RWPE2 (cell line): ENCODE measurements around the gene OXER1.

Source experiments
- ATAC-seq: fragments of 200-7000 bp; cut with Tn5 transposase; 3 replicates; pipeline ENCODE4 v1.9.1; 2021; ENCODE audit warnings: low read depth
- DNase-seq: peaks from one replicate; pipeline ENCODE4 v3.0.0-alpha.2; 2020; ENCODE audit warnings: low spot score
- H3K27ac ChIP-seq: fragments of 450-650 bp; 2 replicates; pipeline ENCODE4 v1.5.1; 2017; ENCODE audit warnings: mild to moderate bottlenecking; ENCODE audit not compliant: poor library complexity, severe bottlenecking
- H3K27me3 ChIP-seq: fragments of 250-450 bp; sonication (Bioruptor Pico); 2 replicates; pipeline ENCODE4 v1.5.1; 2021; ENCODE audit warnings: mild to moderate bottlenecking, moderate library complexity; ENCODE audit not compliant: insufficient read depth, poor library complexity, severe bottlenecking
- H3K36me3 ChIP-seq: fragments of 250-450 bp; sonication (Bioruptor Pico); 2 replicates; pipeline ENCODE4 v1.5.1; 2020; ENCODE audit warnings: low read depth, mild to moderate bottlenecking, moderate library complexity
- H3K4me1 ChIP-seq: fragments of 250-450 bp; sonication (Bioruptor Pico); 2 replicates; pipeline ENCODE4 v1.5.1; 2021; ENCODE audit warnings: mild to moderate bottlenecking, moderate library complexity; ENCODE audit not compliant: insufficient read depth, poor library complexity, severe bottlenecking
- H3K4me3 ChIP-seq: fragments of 250-450 bp; sonication (Bioruptor Pico); 2 replicates; pipeline ENCODE4 v1.5.1; 2021; ENCODE audit warnings: mild to moderate bottlenecking, moderate library complexity; ENCODE audit not compliant: severe bottlenecking
- H3K9me3 ChIP-seq: fragments of 250-450 bp; sonication (Bioruptor Pico); 2 replicates; pipeline ENCODE4 v1.5.1; 2021; ENCODE audit warnings: mild to moderate bottlenecking, moderate library complexity; ENCODE audit not compliant: severe bottlenecking
- TF ChIP-seq, protein P1 (sequence below): fragments of 450-650 bp; IDR thresholded peaks from one replicate; pipeline ENCODE4 v1.5.1; 2017; ENCODE audit warnings: mild to moderate bottlenecking, moderate library complexity; ENCODE audit not compliant: poor library complexity, severe bottlenecking

The OXER1 gene

DNA sequence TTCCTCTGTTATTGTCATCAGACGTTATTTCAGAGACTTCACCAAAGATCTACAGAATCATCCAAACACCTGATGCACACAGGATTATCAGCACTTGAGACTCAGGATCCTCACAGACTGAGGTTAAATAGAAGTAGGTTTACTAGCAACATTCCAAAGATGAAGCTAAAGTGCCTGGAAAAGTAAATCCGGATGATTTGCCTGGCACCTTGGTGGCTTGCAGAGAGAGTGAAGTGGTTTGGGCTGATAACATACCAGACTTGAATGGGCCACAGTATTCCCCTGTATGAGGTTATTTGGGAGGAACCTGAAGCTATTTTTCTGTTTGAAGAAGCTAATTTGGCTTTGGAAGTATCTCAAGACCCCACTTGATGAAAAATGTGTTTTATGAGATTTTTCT is 51.0 kb downstream of the OXER1 start:
- H3K27me3 ChIP-seq, result no peaks in the 10 kb centered on the region
- DNase-seq (no peak), ATAC-seq (no peak)
- no peak overlapping the region for H3K4me3 ChIP-seq
- no peaks in the 10 kb centered on the region for H3K4me1 ChIP-seq
- no peaks in the 10 kb centered on the region for H3K9me3 ChIP-seq
- no peak overlapping the region for H3K27ac ChIP-seq
- TF ChIP-seq, protein P1, sequence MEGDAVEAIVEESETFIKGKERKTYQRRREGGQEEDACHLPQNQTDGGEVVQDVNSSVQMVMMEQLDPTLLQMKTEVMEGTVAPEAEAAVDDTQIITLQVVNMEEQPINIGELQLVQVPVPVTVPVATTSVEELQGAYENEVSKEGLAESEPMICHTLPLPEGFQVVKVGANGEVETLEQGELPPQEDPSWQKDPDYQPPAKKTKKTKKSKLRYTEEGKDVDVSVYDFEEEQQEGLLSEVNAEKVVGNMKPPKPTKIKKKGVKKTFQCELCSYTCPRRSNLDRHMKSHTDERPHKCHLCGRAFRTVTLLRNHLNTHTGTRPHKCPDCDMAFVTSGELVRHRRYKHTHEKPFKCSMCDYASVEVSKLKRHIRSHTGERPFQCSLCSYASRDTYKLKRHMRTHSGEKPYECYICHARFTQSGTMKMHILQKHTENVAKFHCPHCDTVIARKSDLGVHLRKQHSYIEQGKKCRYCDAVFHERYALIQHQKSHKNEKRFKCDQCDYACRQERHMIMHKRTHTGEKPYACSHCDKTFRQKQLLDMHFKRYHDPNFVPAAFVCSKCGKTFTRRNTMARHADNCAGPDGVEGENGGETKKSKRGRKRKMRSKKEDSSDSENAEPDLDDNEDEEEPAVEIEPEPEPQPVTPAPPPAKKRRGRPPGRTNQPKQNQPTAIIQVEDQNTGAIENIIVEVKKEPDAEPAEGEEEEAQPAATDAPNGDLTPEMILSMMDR, result no peak
- H3K36me3 ChIP-seq, result no peaks in the 10 kb centered on the region
